ENCODE data around the gene SLC38A11. TPM values are rescaled to one million over a fixed set of nuclear protein-coding genes. Genes with fewer than 3 reads are reported as not detected.

Gene SLC38A11
- total and polyA plus RNA-seq, 2 of the 8 experiments (the other 6 are each of a cell fraction or from before 2014, with no cell fraction given), result not detected

GRCh38 chr2:164974221-164974620 is 18.9 kb upstream of the SLC38A11 start:
- Histone ChIP-seq H3K23me2 (ENCODE audit: low read depth, low read length) (no peaks in the 10 kb centered on the region), H4K20me1 (replicated peaks in 1 of 2; ENCODE audit: control insufficient read depth in 1 of 2, insufficient read depth in 2 of 2, low read length in 2 of 2) (no peaks in the 10 kb centered on the region), H2BK12ac (ENCODE audit: low read depth, low read length) (no peak overlapping the region), H4K91ac (replicated peaks; ENCODE audit: insufficient read length, low read length) (no peak overlapping the region), H3K27me3 (replicated peaks in 1 of 4; ENCODE audit: control insufficient read depth in 3 of 4, extremely low read depth in 1 of 4, insufficient read depth in 3 of 4, low read length in 3 of 4) (no peaks in the 10 kb centered on the region), H3K9me3 (ENCODE audit: insufficient read depth in 2 of 2, low read depth in 1 of 2, low read length in 1 of 2) (no peaks in the 10 kb centered on the region), H3K14ac (ENCODE audit: insufficient read length) (no peak overlapping the region), H4K8ac (ENCODE audit: extremely low read depth, insufficient read depth, low read length) (no peak overlapping the region), H3K4ac (replicated peaks; ENCODE audit: insufficient read length, low read depth, low read length) (no peak overlapping the region), H3K23ac (ENCODE audit: insufficient read length) (no peak overlapping the region), H2AK5ac (ENCODE audit: low read depth, low read length) (no peak overlapping the region), H3K79me2 (ENCODE audit: control insufficient read depth in 1 of 2, insufficient read depth in 2 of 2, low read length in 2 of 2) (no peaks in the 10 kb centered on the region), H2BK5ac (ENCODE audit: low read depth, low read length) (no peak overlapping the region), H2AFZ (ENCODE audit: low read length) (no peak overlapping the region), H3K79me1 (ENCODE audit: low read depth, low read length) (no peaks in the 10 kb centered on the region), H2BK20ac (ENCODE audit: low read length) (no peak overlapping the region), H3K9ac (replicated peaks in 1 of 4; ENCODE audit: extremely low read depth in 1 of 4, low read depth in 3 of 4, low read length in 3 of 4) (no peak overlapping the region), H3K4me1 (replicated peaks in 1 of 4; ENCODE audit: control insufficient read depth in 3 of 4, insufficient read depth in 4 of 4, low read length in 3 of 4) (no peaks in the 10 kb centered on the region), H3K56ac (replicated peaks; ENCODE audit: insufficient read length, low read depth, low read length) (no peak overlapping the region), H3K36me3 (ENCODE audit: control insufficient read depth in 2 of 4, insufficient read depth in 4 of 4, low read length in 3 of 4) (no peaks in the 10 kb centered on the region), H3K4me2 (ENCODE audit: insufficient read depth in 1 of 2, low read depth in 2 of 2, low read length in 2 of 2) (no peak overlapping the region), H3K18ac (ENCODE audit: extremely low read depth, low read length) (no peak overlapping the region), H2BK15ac (ENCODE audit: low read length) (no peak overlapping the region), H4K5ac (ENCODE audit: insufficient read length, low read depth, low read length) (no peak overlapping the region), H2BK120ac (replicated peaks; ENCODE audit: low read depth, low read length) (no peak overlapping the region), H3K27ac (ENCODE audit: low read depth, low read length) (no peak overlapping the region), H3K4me3 (ENCODE audit: extremely low read depth in 1 of 4, insufficient read depth in 2 of 4, low read depth in 3 of 4, low read length in 4 of 4) (no peak overlapping the region)
- CTCF ChIA-PET (ENCODE audit: partially characterized antibody), result interaction anchor here (0.7 kb wide), 1 partner anchor 42 kb away, joined by 3 read pairs; no protein-coding TSS in a partner anchor
- POLR2A ChIA-PET (ENCODE audit: partially characterized antibody), result no interaction called here
- WGBS, 2 experiments (ENCODE audit: extremely low coverage in 1 of 2, insufficient coverage in 1 of 2, insufficient read length in 1 of 2, insufficient replicate concordance in 2 of 2, low coverage in 1 of 2, low lambda C conversion rate in 2 of 2, missing lambda C conversion rate in 1 of 2), result 88% methylated on average over 1 of the region's 1 CpG; no CpG with 5 or more reads in 1 of the 2 experiments
- DNase-seq (ENCODE audit: low read depth in 1 of 2, low spot score in 2 of 2), result no peak
- TF ChIP-seq EGR1 (IDR thresholded peaks at IDR 0.05; ENCODE audit: borderline replicate concordance, low read depth, low read length) (no peak), BRCA1 (IDR thresholded peaks at IDR 0.05; ENCODE audit: low read depth, low read length) (no peak), POU5F1 (IDR thresholded peaks at IDR 0.05; ENCODE audit: low read depth, low read length) (no peak), SP2 (IDR thresholded peaks at IDR 0.05; ENCODE audit: low read length) (no peak), SAP30 (IDR thresholded peaks at IDR 0.05; ENCODE audit: insufficient read depth, insufficient replicate concordance, low read length) (no peak), RAD21 (IDR thresholded peaks at IDR 0.05 in 1 of 2, conservative IDR thresholded peaks at IDR 0.05 in 1 of 2; ENCODE audit: low read depth in 2 of 2, low read length in 2 of 2) (no peak), CTCF (IDR thresholded peaks at IDR 0.05; ENCODE audit: control extremely low read depth in 1 of 3, insufficient read depth in 1 of 3, low read depth in 1 of 3, low read length in 3 of 3) (no peak), CTBP2 (IDR thresholded peaks at IDR 0.05; ENCODE audit: borderline replicate concordance, insufficient read depth, insufficient read length, low read length) (no peak), BCL11A (IDR thresholded peaks at IDR 0.05; ENCODE audit: low read depth in 2 of 2, low read length in 2 of 2) (no peak)
- no peak for FAIRE-seq

Measured in H1 (cell line).